GM12878 (cell line): Measurements from ENCODE around the gene ZNF644. TPM values are rescaled to one million over a fixed set of nuclear protein-coding genes. Genes with fewer than 3 reads are reported as not detected.

ENCODE experiments used
- ATAC-seq: fragments of 200-7000 bp; cut with Tn5 transposase; 3 replicates; pipeline ENCODE4 v1.9.1; 2020; ENCODE audit warnings: mild to moderate bottlenecking, moderate library complexity
- BruUV-seq: library from RNA; stranded (reverse); fragments of 400-500 nt; replicated peaks from 2 replicates; lab custom pipeline; 2021; lab: Mats Ljungman, UMichigan
- CTCF ChIA-PET: fragments of 300-600 bp; sonication (Branson Sonifier 250); formaldehyde crosslinking; extraction: SDS; loops from one replicate; lab custom pipeline; 2021; ENCODE audit warnings: inconsistent platforms; lab: Yijun Ruan, JAX
- POLR2A ChIA-PET: fragments of 350-600 bp; formaldehyde crosslinking; extraction: SDS; loops from one replicate; lab custom pipeline; 2021; ENCODE audit warnings: inconsistent platforms; lab: Charles Lee
- RAD21 ChIA-PET: fragments of 300-600 bp; sonication (Branson Sonifier 250); formaldehyde crosslinking; loops from one replicate; lab custom pipeline; 2023; ENCODE audit warnings: antibody characterized with exemption; ENCODE audit not compliant: unreplicated experiment; lab: Charles Lee
- SMC1A ChIA-PET: fragments of 300-600 bp; sonication (Branson Sonifier 250); formaldehyde crosslinking; loops from one replicate; lab custom pipeline; 2023; ENCODE audit not compliant: unreplicated experiment, uncharacterized antibody; lab: Charles Lee
- DNase-seq: peaks from one replicate; pipeline ENCODE4 v3.0.0-alpha.2; 2011; ENCODE audit warnings: low read depth, low spot score
- FAIRE-seq: peaks from 3 replicates; lab custom pipeline; 2011; peaks lifted over from hg19 to GRCh38; lab: Jason Lieb, UNC
- H2AFZ ChIP-seq: 2 replicates; pipeline ENCODE4 v1.6.0; 2011; ENCODE audit warnings: low read depth, low read length, control low read depth; ENCODE audit not compliant: control insufficient read depth
- H3K27ac ChIP-seq: 2 replicates; pipeline ENCODE4 v1.5.1; 2011; ENCODE audit warnings: control low read depth; ENCODE audit not compliant: control insufficient read depth, insufficient read depth
- H3K27me3 ChIP-seq, 2 experiments: replicated peaks in 1 of 2; 2 replicates each; pipeline versions ENCODE4 v1.6.0 to v1.6.1; 2011; ENCODE audit warnings: low read length in 1 of 2; ENCODE audit not compliant: control insufficient read depth in 2 of 2, insufficient read depth in 2 of 2
- H3K36me3 ChIP-seq, 2 experiments: 2 replicates each; pipeline ENCODE4 v1.5.1; 2011; ENCODE audit warnings: low read length in 1 of 2; ENCODE audit not compliant: control insufficient read depth in 2 of 2, insufficient read depth in 2 of 2
- H3K4me1 ChIP-seq: 2 replicates; pipeline ENCODE4 v1.6.1; 2011; ENCODE audit warnings: mild to moderate bottlenecking, low read length, moderate library complexity, mixed read lengths; ENCODE audit not compliant: control insufficient read depth, insufficient read depth
- H3K4me2 ChIP-seq: 2 replicates; pipeline ENCODE4 v1.6.0; 2011; ENCODE audit warnings: control low read depth; ENCODE audit not compliant: control insufficient read depth, insufficient read depth
- H3K4me3 ChIP-seq: fragments of 200-600 bp; sonication (generic); 2 replicates; pipeline ENCODE4 v1.5.1; 2016
- H3K79me2 ChIP-seq: 2 replicates; pipeline ENCODE4 v1.6.0; 2011; ENCODE audit warnings: low read length; ENCODE audit not compliant: control insufficient read depth, insufficient read depth
- H3K9ac ChIP-seq: 2 replicates; pipeline ENCODE4 v1.8.0; 2011; ENCODE audit warnings: low read length, control low read depth, mixed read lengths; ENCODE audit not compliant: control insufficient read depth, insufficient read depth
- H3K9me3 ChIP-seq: replicated peaks from 3 replicates; pipeline ENCODE4 v1.5.1; 2011; ENCODE audit warnings: mild to moderate bottlenecking, low read length; ENCODE audit not compliant: control insufficient read depth, insufficient read depth
- H4K20me1 ChIP-seq: 2 replicates; pipeline ENCODE4 v1.6.0; 2011; ENCODE audit not compliant: control insufficient read depth, insufficient read depth
- CTCF ChIP-seq, 3 experiments: IDR thresholded peaks in 2 of 3; conservative IDR thresholded peaks in 1 of 3; 2 replicates each; pipeline ENCODE4 v1.5.1; 2011; ENCODE audit warnings: low read depth in 3 of 3, low read length in 3 of 3, mild to moderate bottlenecking in 3 of 3, control low read depth in 2 of 3, moderate library complexity in 2 of 3, inconsistent platforms in 1 of 3, mixed read lengths in 1 of 3; ENCODE audit not compliant: control insufficient read depth in 2 of 3, insufficient read depth in 1 of 3; ENCODE audit errors: extremely low read depth in 1 of 3
- RAD21 ChIP-seq: IDR thresholded peaks from 2 replicates; pipeline ENCODE4 v1.6.1; 2011; ENCODE audit warnings: mild to moderate bottlenecking, low read depth, low read length, moderate library complexity; ENCODE audit not compliant: insufficient read depth
- RELA ChIP-seq: fragments of 450-650 bp; IDR thresholded peaks from 2 replicates; pipeline ENCODE4 v1.8.0; 2014; ENCODE audit warnings: borderline replicate concordance; ENCODE audit not compliant: partially characterized antibody
- WGBS: methylation state at CpG from one replicate; pipeline ENCODE4 v1.1.6; 2016; ENCODE audit warnings: low lambda C conversion rate; ENCODE audit not compliant: insufficient replicate concordance, insufficient coverage; ENCODE audit errors: missing lambda C conversion rate; 5-methylcytosine and 5-hydroxymethylcytosine counted together
- in situ Hi-C: fragments of 300-500 bp; cut with MboI; formaldehyde crosslinking; loops from 9 replicates; pipeline ENCODE4 v1.14.3; 2018; ENCODE audit warnings: mixed read lengths
- intact Hi-C: fragments of 100-400 bp; cut with micrococcal nuclease; formaldehyde crosslinking; loops from one replicate; pipeline ENCODE4 v1.14.2; 2022; ENCODE audit not compliant: unreplicated experiment
- polyA plus RNA-seq, 11 experiments: library from polyadenylated mRNA; depleted of rRNA in 4 of 11; unstranded in 6 of 11; stranded (reverse) in 5 of 11; fragments of >200 nt; fragmentation: Nextera tagmentation in 4 of 11; fragmentation: Illumina TruSeq in 1 of 11; extraction: Ambion mirVana in 4 of 11; extraction: Trizol in 1 of 11; gene quantifications; 1 replicate in 1 of 11; 2 replicates in 10 of 11; pipeline versions ENCODE4 v1.2.1 to v1.2.3, GENCODE V29; 2011 to 2016; ENCODE audit warnings: inconsistent platforms in 2 of 11, missing spikeins in 2 of 11, low read depth in 1 of 11
- total RNA-seq, 4 experiments: library from RNA; depleted of rRNA in 3 of 4; stranded (reverse); fragments of >200 nt in 3 of 4; fragmentation: Illumina TruSeq in 1 of 4; extraction: Trizol in 1 of 4; gene quantifications; 2 replicates each; pipeline versions ENCODE4 v1.2.1 to v1.2.3, GENCODE V29; 2013 to 2021

ZNF644 gene
- total and polyA plus RNA-seq, 10 of the 15 experiments (the other 5 are each of a cell fraction or from before 2014, with no cell fraction given): 17.7 to 55.3 (median 29.5) TPM

- WGBS: 70% methylated on average over 1 of the region's 1 CpG
- SMC1A ChIA-PET: interaction anchor here (0.8 to 4.3 kb wide), 12 partner anchors 9 to 919 kb away, joined by 3 to 22 read pairs (median 5); no protein-coding TSS in a partner anchor
- in situ Hi-C loops (no loop called here), intact Hi-C loops (no loop called here)
- H3K9me3 ChIP-seq: no peaks in the 10 kb centered on the region
- H3K4me1 ChIP-seq: peaks cover 12% of the 10 kb centered on the region
- POLR2A ChIA-PET: interaction anchor here (0.5 to 1.1 kb wide), 2 partner anchors 9 to 1829 kb away, joined by 3 read pairs; no protein-coding TSS in a partner anchor
- CTCF ChIA-PET: interaction anchor here (0.7 to 2.7 kb wide), 10 partner anchors 8 to 981 kb away, joined by 3 to 16 read pairs (median 4); no protein-coding TSS in a partner anchor
- no peaks in the 10 kb centered on the region for H3K36me3 ChIP-seq
- no peak overlapping the region for H3K4me2 ChIP-seq
- RAD21 ChIA-PET: interaction anchor here (1.0 to 2.0 kb wide), 6 partner anchors 9 to 894 kb away, joined by 4 to 13 read pairs (median 7); no protein-coding TSS in a partner anchor
- no peak overlapping the region for H3K9ac ChIP-seq
- no peak for ATAC-seq
- no peak overlapping the region for H3K4me3 ChIP-seq
- TF ChIP-seq CTCF (IDR thresholded peaks at IDR 0.05 in 2 of 3, conservative IDR thresholded peaks at IDR 0.05 in 1 of 3; ENCODE audit: control insufficient read depth in 2 of 3, extremely low read depth in 1 of 3, insufficient read depth in 1 of 3, low read depth in 3 of 3, low read length in 3 of 3): peak in 2 of 3 experiments; percentile 29 to 30; a peak in 3 of 6 replicates
- no peak for TF ChIP-seq RELA
- TF ChIP-seq RAD21: peak; percentile 28; the same call in 1 of the 2 replicates
- H3K79me2 ChIP-seq: peaks cover under 1% of the 10 kb centered on the region
- no peaks in the 10 kb centered on the region for H4K20me1 ChIP-seq
- no TSS peak for BruUV-seq
- no peak for FAIRE-seq
- peaks cover 0 to 2% of the 10 kb centered on the region in 2 experiments; a peak in 1 of 4 replicates for H3K27me3 ChIP-seq
- no peak overlapping the region for H3K27ac ChIP-seq
- no peak overlapping the region for H2AFZ ChIP-seq
- DNase-seq: no peak
Measured at GRCh38 chr1:91026777-91027176, 4.9 kb upstream of the ZNF644 start.
